Caco-2 (cell line): ENCODE data around the gene MLC1. TPM values are rescaled to one million over a fixed set of nuclear protein-coding genes. Genes with fewer than 3 reads are reported as not detected.

ENCODE experiments used
- BruUV-seq: library from RNA; stranded (reverse); fragments of 400-500 nt; replicated peaks from 2 replicates; lab custom pipeline; 2021; lab: Mats Ljungman, UMichigan
- CTCF ChIA-PET: fragments of 300-600 bp; sonication (Branson Sonifier 250); formaldehyde crosslinking; loops from one replicate; lab custom pipeline; 2022; ENCODE audit warnings: antibody characterized with exemption; lab: Charles Lee
- POLR2A ChIA-PET: fragments of 300-600 bp; sonication (Branson Sonifier 250); formaldehyde crosslinking; loops from one replicate; lab custom pipeline; 2022; ENCODE audit warnings: antibody characterized with exemption; lab: Charles Lee
- DNase-seq, 2 experiments: peaks; one replicate each; pipeline versions ENCODE4 v3.0.0 to v3.0.0-alpha.2; 2020 to 2022
- H3K27me3 ChIP-seq: replicated peaks from 2 replicates; pipeline ENCODE4 v1.6.0; 2011; ENCODE audit warnings: low read length; ENCODE audit not compliant: control insufficient read depth, insufficient read depth
- H3K36me3 ChIP-seq: 2 replicates; pipeline ENCODE4 v1.5.1; 2011; ENCODE audit warnings: low read length; ENCODE audit not compliant: control insufficient read depth, insufficient read depth
- H3K4me1 ChIP-seq: fragments of 250-450 bp; sonication (Bioruptor Pico); 2 replicates; pipeline ENCODE4 v1.5.1; 2020; ENCODE audit warnings: mild to moderate bottlenecking
- H3K4me3 ChIP-seq: 2 replicates; pipeline ENCODE4 v1.5.1; 2011; ENCODE audit warnings: low read depth, mild to moderate bottlenecking, control low read depth, low read length
- H3K9me3 ChIP-seq: fragments of 250-450 bp; sonication (Bioruptor Pico); 2 replicates; pipeline ENCODE4 v1.5.1; 2020; ENCODE audit warnings: mild to moderate bottlenecking, moderate library complexity
- H3K27ac Mint-ChIP-seq: one replicate; pipeline ENCODE4 v1.8.0; 2022; ENCODE audit warnings: mixed read lengths; ENCODE audit not compliant: unreplicated experiment
- H3K27me3 Mint-ChIP-seq: one replicate; pipeline ENCODE4 v1.8.0; 2022; ENCODE audit warnings: mixed read lengths; ENCODE audit not compliant: insufficient read depth, unreplicated experiment
- H3K36me3 Mint-ChIP-seq: one replicate; pipeline ENCODE4 v1.8.0; 2022; ENCODE audit warnings: mild to moderate bottlenecking, mixed read lengths; ENCODE audit not compliant: insufficient read depth, unreplicated experiment
- H3K4me1 Mint-ChIP-seq: one replicate; pipeline ENCODE4 v1.8.0; 2022; ENCODE audit warnings: low read depth, mixed read lengths; ENCODE audit not compliant: unreplicated experiment
- H3K4me3 Mint-ChIP-seq: one replicate; pipeline ENCODE4 v1.8.0; 2022; ENCODE audit warnings: mild to moderate bottlenecking, moderate library complexity, mixed read lengths; ENCODE audit not compliant: unreplicated experiment
- H3K9me3 Mint-ChIP-seq: one replicate; pipeline ENCODE4 v1.8.0; 2022; ENCODE audit warnings: mixed read lengths; ENCODE audit not compliant: unreplicated experiment
- intact Hi-C: fragments of 100-400 bp; cut with micrococcal nuclease; formaldehyde crosslinking; loops from one replicate; pipeline ENCODE4 v1.10.0; 2022; ENCODE audit not compliant: unreplicated experiment
- total RNA-seq: library from RNA; stranded (reverse); gene quantifications from 2 replicates; pipeline ENCODE4 v1.2.3, GENCODE V29; 2022
- TF ChIP-seq, protein P1 (sequence below), 2 experiments: fragments of 200-600 bp in 1 of 2; IDR thresholded peaks; 1 replicate in 1 of 2; 2 replicates in 1 of 2; pipeline versions ENCODE4 v1.5.1 to v1.8.0; 2011 to 2022; ENCODE audit warnings: antibody characterized with exemption in 1 of 2, control low read depth in 1 of 2, inconsistent platforms in 1 of 2, low read depth in 1 of 2, low read length in 1 of 2, mild to moderate bottlenecking in 1 of 2, moderate library complexity in 1 of 2; ENCODE audit not compliant: insufficient read depth in 1 of 2, severe bottlenecking in 1 of 2, unreplicated experiment in 1 of 2

Gene MLC1
- total RNA-seq, 1 experiment from 2014 or later, result 0.14 TPM

- Mint-ChIP-seq H3K4me1 (no peaks in the 10 kb centered on the region), H3K27me3 (no peaks in the 10 kb centered on the region), H3K27ac (no peak overlapping the region), H3K4me3 (no peak overlapping the region), H3K36me3 (no peaks in the 10 kb centered on the region), H3K9me3 (no peaks in the 10 kb centered on the region)
- CTCF ChIA-PET, result no interaction called here
- intact Hi-C loops, result no loop called here
- no peaks in the 10 kb centered on the region for H3K4me1 ChIP-seq
- no peak overlapping the region for H3K4me3 ChIP-seq
- H3K9me3 ChIP-seq, result no peaks in the 10 kb centered on the region
- no peak for DNase-seq
- BruUV-seq, result no TSS peak
- no peaks in the 10 kb centered on the region; the same call in 1 of the 2 replicates for H3K27me3 ChIP-seq
- TF ChIP-seq, protein P1, sequence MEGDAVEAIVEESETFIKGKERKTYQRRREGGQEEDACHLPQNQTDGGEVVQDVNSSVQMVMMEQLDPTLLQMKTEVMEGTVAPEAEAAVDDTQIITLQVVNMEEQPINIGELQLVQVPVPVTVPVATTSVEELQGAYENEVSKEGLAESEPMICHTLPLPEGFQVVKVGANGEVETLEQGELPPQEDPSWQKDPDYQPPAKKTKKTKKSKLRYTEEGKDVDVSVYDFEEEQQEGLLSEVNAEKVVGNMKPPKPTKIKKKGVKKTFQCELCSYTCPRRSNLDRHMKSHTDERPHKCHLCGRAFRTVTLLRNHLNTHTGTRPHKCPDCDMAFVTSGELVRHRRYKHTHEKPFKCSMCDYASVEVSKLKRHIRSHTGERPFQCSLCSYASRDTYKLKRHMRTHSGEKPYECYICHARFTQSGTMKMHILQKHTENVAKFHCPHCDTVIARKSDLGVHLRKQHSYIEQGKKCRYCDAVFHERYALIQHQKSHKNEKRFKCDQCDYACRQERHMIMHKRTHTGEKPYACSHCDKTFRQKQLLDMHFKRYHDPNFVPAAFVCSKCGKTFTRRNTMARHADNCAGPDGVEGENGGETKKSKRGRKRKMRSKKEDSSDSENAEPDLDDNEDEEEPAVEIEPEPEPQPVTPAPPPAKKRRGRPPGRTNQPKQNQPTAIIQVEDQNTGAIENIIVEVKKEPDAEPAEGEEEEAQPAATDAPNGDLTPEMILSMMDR (IDR thresholded peaks at IDR 0.05; ENCODE audit: insufficient read depth in 1 of 2, low read depth in 1 of 2, low read length in 1 of 2, severe bottlenecking in 1 of 2, unreplicated experiment in 1 of 2), result no peak
- H3K36me3 ChIP-seq, result no peaks in the 10 kb centered on the region
- POLR2A ChIA-PET, result no interaction called here
Measured at GRCh38 chr22:50022171-50022819, 62.9 kb downstream of the MLC1 start.

GRCh38 chr22:50020606-50021005, 64.6 kb downstream of the MLC1 start:
- Histone ChIP-seq H3K4me1 (no peaks in the 10 kb centered on the region), H3K4me3 (no peak overlapping the region), H3K27me3 (no peaks in the 10 kb centered on the region; the same call in 1 of the 2 replicates), H3K36me3 (no peaks in the 10 kb centered on the region), H3K9me3 (no peaks in the 10 kb centered on the region)
- Mint-ChIP-seq H3K27me3 (no peaks in the 10 kb centered on the region), H3K9me3 (no peaks in the 10 kb centered on the region), H3K4me3 (no peak overlapping the region), H3K36me3 (no peaks in the 10 kb centered on the region), H3K27ac (no peak overlapping the region), H3K4me1 (no peaks in the 10 kb centered on the region)
- ChIA-PET CTCF (no interaction called here), POLR2A (no interaction called here)
- intact Hi-C loops, result no loop called here
- BruUV-seq, result no TSS peak
- TF ChIP-seq, protein P1 (IDR thresholded peaks at IDR 0.05; ENCODE audit: insufficient read depth in 1 of 2, low read depth in 1 of 2, low read length in 1 of 2, severe bottlenecking in 1 of 2, unreplicated experiment in 1 of 2), result no peak
- no peak for DNase-seq

GRCh38 chr22:50019316-50019715, 65.9 kb downstream of the MLC1 start:
- H3K9me3 ChIP-seq, result no peaks in the 10 kb centered on the region
- Mint-ChIP-seq H3K27me3 (no peaks in the 10 kb centered on the region), H3K4me1 (no peaks in the 10 kb centered on the region), H3K36me3 (no peaks in the 10 kb centered on the region), H3K27ac (no peak overlapping the region), H3K9me3 (no peaks in the 10 kb centered on the region), H3K4me3 (no peak overlapping the region)
- no peaks in the 10 kb centered on the region for H3K36me3 ChIP-seq
- no TSS peak for BruUV-seq
- H3K4me1 ChIP-seq, result peaks cover 6% of the 10 kb centered on the region; the same call in 1 of the 2 replicates
- TF ChIP-seq, protein P1 (IDR thresholded peaks at IDR 0.05; ENCODE audit: insufficient read depth in 1 of 2, low read depth in 1 of 2, low read length in 1 of 2, severe bottlenecking in 1 of 2, unreplicated experiment in 1 of 2), result no peak
- ChIA-PET CTCF (no interaction called here), POLR2A (no interaction called here)
- DNase-seq, result no peak
- intact Hi-C loops, result no loop called here
- no peaks in the 10 kb centered on the region; the same call in 1 of the 2 replicates for H3K27me3 ChIP-seq
- no peak overlapping the region for H3K4me3 ChIP-seq
